ENCODE results near the gene MCAT. TPM values are rescaled to one million over a fixed set of nuclear protein-coding genes. Genes with fewer than 3 reads are reported as not detected.

Gene MCAT
- total and polyA plus RNA-seq, 12 donors: 16.9 to 92.9 (median 27.7) TPM

DNA sequence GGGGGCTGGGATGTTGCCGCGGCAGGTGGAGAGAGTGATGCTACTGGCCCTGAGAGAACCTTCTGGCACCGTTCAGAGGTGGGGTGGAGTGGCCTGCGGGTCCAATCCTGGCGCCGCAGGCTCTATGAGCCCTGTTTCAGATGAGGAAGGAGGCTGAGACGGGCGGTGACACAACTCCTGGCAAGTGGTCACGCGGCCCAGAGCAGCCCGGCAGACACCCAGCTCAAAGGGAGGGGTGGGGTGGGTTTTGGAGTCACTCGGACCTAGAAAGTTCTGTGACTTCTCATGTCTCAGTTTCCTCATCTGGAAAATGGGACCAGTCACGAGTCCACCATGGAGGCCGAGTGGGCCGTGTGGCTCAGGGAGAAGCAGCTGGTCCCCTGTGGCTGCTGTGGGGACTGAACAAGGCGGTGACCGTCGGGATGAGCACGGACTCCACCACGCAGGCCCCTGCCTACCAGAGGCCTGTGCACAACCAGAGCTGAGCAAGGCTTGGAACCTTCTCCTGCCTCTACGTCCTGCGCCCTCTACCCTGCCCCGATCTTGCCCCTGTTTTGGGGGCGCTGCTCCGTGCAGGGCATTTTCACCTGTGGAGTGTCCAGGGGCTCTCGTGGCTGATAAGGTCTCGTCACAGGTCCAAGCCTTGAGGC is 11.8 kb upstream of the MCAT start:
- H3K36me3 ChIP-seq (replicated peaks in 1 of 2): no peaks in the 10 kb centered on the region
- DNase-seq: peak in 3 of 7 donors; percentile 39 to 50 (median 43)
- no peaks in the 10 kb centered on the region for H3K9me3 ChIP-seq (replicated peaks in 1 of 3)
- TF ChIP-seq, protein P1, sequence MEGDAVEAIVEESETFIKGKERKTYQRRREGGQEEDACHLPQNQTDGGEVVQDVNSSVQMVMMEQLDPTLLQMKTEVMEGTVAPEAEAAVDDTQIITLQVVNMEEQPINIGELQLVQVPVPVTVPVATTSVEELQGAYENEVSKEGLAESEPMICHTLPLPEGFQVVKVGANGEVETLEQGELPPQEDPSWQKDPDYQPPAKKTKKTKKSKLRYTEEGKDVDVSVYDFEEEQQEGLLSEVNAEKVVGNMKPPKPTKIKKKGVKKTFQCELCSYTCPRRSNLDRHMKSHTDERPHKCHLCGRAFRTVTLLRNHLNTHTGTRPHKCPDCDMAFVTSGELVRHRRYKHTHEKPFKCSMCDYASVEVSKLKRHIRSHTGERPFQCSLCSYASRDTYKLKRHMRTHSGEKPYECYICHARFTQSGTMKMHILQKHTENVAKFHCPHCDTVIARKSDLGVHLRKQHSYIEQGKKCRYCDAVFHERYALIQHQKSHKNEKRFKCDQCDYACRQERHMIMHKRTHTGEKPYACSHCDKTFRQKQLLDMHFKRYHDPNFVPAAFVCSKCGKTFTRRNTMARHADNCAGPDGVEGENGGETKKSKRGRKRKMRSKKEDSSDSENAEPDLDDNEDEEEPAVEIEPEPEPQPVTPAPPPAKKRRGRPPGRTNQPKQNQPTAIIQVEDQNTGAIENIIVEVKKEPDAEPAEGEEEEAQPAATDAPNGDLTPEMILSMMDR (IDR thresholded peaks at IDR 0.05): no peak
- TF ChIP-seq POLR2A (IDR thresholded peaks at IDR 0.05): no peak
- H3K4me1 ChIP-seq (replicated peaks in 1 of 2): peaks cover 22 to 23% of the 10 kb centered on the region in 2 donors
- 86 to 93% (median 88%) methylated on average over 5 to 27 of the region's 27 CpGs for WGBS, 4 donors
- intact Hi-C loops (cut with DNase I): no loop called here
- no peak overlapping the region for H3K4me3 ChIP-seq
- no peak overlapping the region for H3K27ac ChIP-seq
- no peaks in the 10 kb centered on the region for H3K27me3 ChIP-seq

DNA sequence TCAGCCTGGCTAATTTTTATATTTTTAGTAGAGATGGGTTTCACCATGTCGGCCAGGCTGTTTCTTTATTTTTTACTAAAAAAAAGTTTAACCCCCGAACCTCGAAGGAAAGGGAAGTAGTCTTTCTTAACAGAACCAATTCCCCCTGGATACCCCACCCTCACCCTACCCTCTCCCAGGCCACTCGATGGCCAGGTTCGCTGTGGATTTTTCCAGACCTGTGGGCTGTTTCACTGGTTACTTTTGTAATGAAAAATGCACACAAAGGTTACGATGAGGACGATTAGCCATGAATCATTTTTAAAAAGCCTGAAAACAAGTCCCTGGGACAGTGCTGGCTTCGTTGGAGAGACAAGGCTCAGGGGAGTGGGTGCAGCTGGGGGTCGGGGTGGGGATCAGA is 10.7 kb upstream of the MCAT start:
- no peak for DNase-seq
- Histone ChIP-seq H3K27me3 (no peaks in the 10 kb centered on the region), H3K4me1 (replicated peaks in 1 of 2) (peaks cover 22 to 23% of the 10 kb centered on the region in 2 donors), H3K9me3 (replicated peaks in 1 of 3) (no peaks in the 10 kb centered on the region), H3K36me3 (replicated peaks in 1 of 2) (no peaks in the 10 kb centered on the region), H3K27ac (no peak overlapping the region), H3K4me3 (no peak overlapping the region)
- TF ChIP-seq POLR2A (IDR thresholded peaks at IDR 0.05): no peak
- TF ChIP-seq, protein P1 (IDR thresholded peaks at IDR 0.05): no peak
- WGBS, 4 donors: 57 to 64% (median 59%) methylated on average over 9 of the region's 9 CpGs
- intact Hi-C loops (cut with DNase I): no loop called here

DNA sequence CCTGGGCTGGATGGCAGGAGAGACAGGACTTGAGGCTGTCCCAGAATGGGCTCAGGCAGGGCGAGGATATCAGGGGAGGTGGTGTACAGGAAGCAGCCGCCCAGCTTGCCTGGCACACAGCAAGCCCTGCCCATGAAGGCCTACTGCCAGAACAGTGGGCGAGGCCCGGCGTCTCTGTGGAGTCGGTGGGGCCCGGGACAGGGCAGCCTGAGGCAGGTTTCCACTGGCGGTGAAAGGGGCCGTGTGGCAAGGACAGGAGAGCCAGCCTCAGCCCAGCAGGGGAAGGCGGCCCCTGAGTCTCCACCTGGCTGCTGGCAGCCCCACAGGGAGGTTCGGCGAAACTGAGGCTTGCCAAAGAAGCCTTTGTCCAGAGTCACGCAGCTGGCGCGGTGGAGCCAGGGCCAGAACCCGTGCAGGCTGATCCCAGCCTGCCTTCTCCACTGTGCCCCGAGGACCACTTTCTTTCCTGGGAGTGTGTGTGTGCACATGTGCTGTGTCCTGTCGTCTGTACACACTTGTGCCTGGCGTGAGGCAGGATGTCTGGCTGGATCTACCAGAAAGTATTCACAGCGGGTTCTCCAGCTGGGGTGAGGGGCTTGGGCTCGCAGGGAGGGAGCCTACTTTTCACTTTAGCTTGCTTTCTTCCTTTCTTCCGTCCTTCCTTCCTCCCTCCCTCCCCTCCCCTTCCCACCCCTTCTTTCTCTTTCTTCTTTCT is 9.3 kb upstream of the MCAT start:
- Histone ChIP-seq H3K36me3 (replicated peaks in 1 of 2) (no peaks in the 10 kb centered on the region), H3K4me1 (replicated peaks in 1 of 2) (peaks cover 22 to 23% of the 10 kb centered on the region in 2 donors), H3K4me3 (peak overlapping the region in 3 of 4 donors; percentile 54 to 81 (median 68)), H3K27me3 (no peaks in the 10 kb centered on the region), H3K9me3 (replicated peaks in 1 of 3) (no peaks in the 10 kb centered on the region), H3K27ac (peak overlapping the region; percentile 34 to 89 (median 67))
- 8 to 38% (median 17%) methylated on average over 7 to 22 of the region's 22 CpGs for WGBS, 4 donors
- DNase-seq: peak; percentile 64 to 86 (median 79)
- TF ChIP-seq, protein P1 (IDR thresholded peaks at IDR 0.05): no peak
- peak in 1 of 2 donors; percentile 37 for TF ChIP-seq POLR2A (IDR thresholded peaks at IDR 0.05)
- intact Hi-C loops (cut with DNase I): no loop called here

DNA sequence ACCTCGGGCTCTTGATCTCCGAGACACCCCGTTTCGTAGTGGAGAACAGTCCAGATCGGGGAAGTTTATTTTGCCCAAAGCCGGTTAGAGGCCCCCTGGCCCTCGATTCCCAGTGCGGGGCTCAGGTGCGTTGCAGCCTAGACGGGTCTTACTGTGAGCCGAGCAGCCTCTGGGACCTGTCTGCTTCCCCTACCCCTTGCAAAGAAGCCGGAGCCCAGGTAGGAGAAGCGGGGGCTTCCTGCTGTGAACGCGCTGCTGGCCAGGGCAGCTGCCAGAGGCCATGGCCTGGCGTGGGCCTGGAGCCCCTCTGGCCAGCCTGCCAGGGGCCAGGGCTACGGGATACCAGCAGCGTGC is 8.8 kb upstream of the MCAT start:
- H3K36me3 ChIP-seq (replicated peaks in 1 of 2): no peaks in the 10 kb centered on the region
- no peak for DNase-seq
- peak overlapping the region in 3 of 4 donors; percentile 54 to 81 (median 68) for H3K4me3 ChIP-seq
- H3K4me1 ChIP-seq (replicated peaks in 1 of 2): peaks cover 22 to 23% of the 10 kb centered on the region in 2 donors
- H3K9me3 ChIP-seq (replicated peaks in 1 of 3): no peaks in the 10 kb centered on the region
- peak overlapping the region; percentile 34 to 89 (median 67) for H3K27ac ChIP-seq
- WGBS, 4 donors: 13 to 36% (median 28%) methylated on average over 3 to 18 of the region's 18 CpGs
- TF ChIP-seq POLR2A (IDR thresholded peaks at IDR 0.05): no peak
- TF ChIP-seq, protein P1 (IDR thresholded peaks at IDR 0.05): no peak
- H3K27me3 ChIP-seq: no peaks in the 10 kb centered on the region
- intact Hi-C loops (cut with DNase I): no loop called here

Measured in adrenal gland (tissue), 12 donors.